Esophagus (tissue), 2 donors: ENCODE measurements around the gene RALGAPB. TPM values are rescaled to one million over a fixed set of nuclear protein-coding genes. Genes with fewer than 3 reads are reported as not detected.

Source experiments
- H3K27ac ChIP-seq, 2 donors: one replicate each; pipeline ENCODE4 v1.5.1; 2013; ENCODE audit warnings: low read depth in 2 of 2, mild to moderate bottlenecking in 2 of 2, inconsistent platforms in 1 of 2, low read length in 1 of 2, moderate library complexity in 1 of 2
- H3K27me3 ChIP-seq, 2 donors: one replicate each; pipeline ENCODE4 v1.6.1; 2013; ENCODE audit warnings: low read length in 2 of 2, control low read depth in 1 of 2, mild to moderate bottlenecking in 1 of 2; ENCODE audit not compliant: insufficient read depth in 2 of 2, control insufficient read depth in 1 of 2
- H3K36me3 ChIP-seq, 2 donors: one replicate each; pipeline ENCODE4 v1.6.1; 2013; ENCODE audit warnings: low read length in 1 of 2; ENCODE audit not compliant: control insufficient read depth in 2 of 2, insufficient read depth in 2 of 2
- H3K4me1 ChIP-seq, 2 donors: one replicate each; pipeline ENCODE4 v1.6.1; 2013; ENCODE audit warnings: low read length in 1 of 2; ENCODE audit not compliant: control insufficient read depth in 2 of 2, insufficient read depth in 2 of 2
- H3K4me3 ChIP-seq, 2 donors: one replicate each; pipeline ENCODE4 v1.5.1; 2013; ENCODE audit warnings: low read length in 2 of 2, mild to moderate bottlenecking in 2 of 2, low read depth in 1 of 2, moderate library complexity in 1 of 2
- H3K9me3 ChIP-seq, 2 donors: one replicate each; pipeline ENCODE4 v1.6.1; 2013; ENCODE audit warnings: mild to moderate bottlenecking in 2 of 2, low read depth in 1 of 2, low read length in 1 of 2, moderate library complexity in 1 of 2; ENCODE audit not compliant: control insufficient read depth in 2 of 2, insufficient read depth in 1 of 2
- WGBS, 2 donors: extraction: QIAGEN DNeasy Blood & Tissue Kit; methylation state at CpG; one replicate each; pipeline ENCODE4 v1.1.7; 2013; 5-methylcytosine and 5-hydroxymethylcytosine counted together
- polyA plus RNA-seq, 2 donors: library from polyadenylated mRNA; stranded (reverse); fragments of 200-250 nt; gene quantifications; one replicate each; pipeline ENCODE4 v1.2.3, GENCODE V29; 2013
- donor health status: healthy with polysubstance abuse.
- donor health status: Bipolar disorder and iron deficiency.

Gene RALGAPB
- polyA plus RNA-seq = 10 to 100 TPM in 1 of 2 donors, 1 to 10 TPM in 1; 9.6 to 10.3 TPM

DNA sequence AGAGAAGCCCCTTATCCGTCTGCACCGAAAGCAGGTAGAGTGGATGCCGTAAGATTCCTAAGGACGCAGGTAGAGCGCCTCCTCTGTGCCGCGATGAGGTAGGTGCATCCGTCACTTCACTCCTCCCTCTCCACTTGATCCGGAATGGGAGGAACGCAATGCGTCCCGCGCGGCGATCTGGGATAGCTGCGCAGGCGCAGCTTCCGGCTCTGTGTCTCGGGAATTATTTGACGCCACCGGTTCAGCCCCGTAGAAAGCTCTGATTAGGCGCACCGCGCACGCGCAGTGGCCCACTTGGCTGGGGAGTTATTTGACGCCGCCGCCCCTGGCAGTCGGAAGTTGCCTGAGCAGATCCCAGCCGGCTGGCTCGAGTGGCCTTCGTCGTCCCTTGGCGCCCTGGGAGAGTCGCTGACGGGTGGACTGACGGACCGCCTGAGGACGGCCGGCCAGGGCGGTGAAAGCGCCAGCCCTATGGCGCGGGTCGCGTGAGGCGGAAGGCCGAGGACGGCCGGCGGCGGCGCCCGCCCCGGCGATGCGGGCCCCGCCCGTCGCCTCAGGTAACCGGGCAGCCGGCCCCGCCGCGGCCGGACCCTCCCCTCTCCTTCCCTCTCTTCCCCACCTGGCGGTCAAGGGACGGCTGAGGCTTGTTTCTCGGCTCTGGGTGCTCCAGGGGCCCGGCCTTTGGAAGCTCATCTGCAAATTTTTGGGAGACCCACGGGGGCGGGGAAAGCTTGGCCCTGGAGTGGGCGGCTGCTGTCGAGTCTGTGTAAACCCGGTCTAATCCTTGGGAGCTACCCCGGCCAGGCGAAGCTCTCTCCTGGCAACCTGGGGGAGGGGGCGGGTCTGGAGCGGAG is at the start of gene RALGAPB:
RALGAPB (plus strand) TSS at position 331 of the 854 bp plus-strand sequence. CDS start 15,590 bp downstream, outside the sequence.
- H3K9me3 ChIP-seq = no peaks in the 10 kb centered on the region
- no peaks in the 10 kb centered on the region for H3K36me3 ChIP-seq
- no peaks in the 10 kb centered on the region for H3K4me1 ChIP-seq
- 1% methylated on average over 58 to 81 of the region's 81 CpGs for WGBS, 2 donors
- H3K27ac ChIP-seq = peak within 1 kb of the TSS; percentile 89 to 94
- peak within 1 kb of the TSS; percentile 76 to 95 for H3K4me3 ChIP-seq
- no peaks in the 10 kb centered on the region for H3K27me3 ChIP-seq

GRCh38 chr20:38423541-38423940 is 49.1 kb upstream of the RALGAPB start:
- peaks cover 60 to 72% of the 10 kb centered on the region in 2 donors for H3K36me3 ChIP-seq
- H3K9me3 ChIP-seq = no peaks in the 10 kb centered on the region
- no peaks in the 10 kb centered on the region for H3K27me3 ChIP-seq
- WGBS, 2 donors = 80 to 85% methylated on average over 4 of the region's 4 CpGs
- no peak overlapping the region for H3K27ac ChIP-seq
- no peaks in the 10 kb centered on the region for H3K4me1 ChIP-seq
- H3K4me3 ChIP-seq = no peak overlapping the region

DNA sequence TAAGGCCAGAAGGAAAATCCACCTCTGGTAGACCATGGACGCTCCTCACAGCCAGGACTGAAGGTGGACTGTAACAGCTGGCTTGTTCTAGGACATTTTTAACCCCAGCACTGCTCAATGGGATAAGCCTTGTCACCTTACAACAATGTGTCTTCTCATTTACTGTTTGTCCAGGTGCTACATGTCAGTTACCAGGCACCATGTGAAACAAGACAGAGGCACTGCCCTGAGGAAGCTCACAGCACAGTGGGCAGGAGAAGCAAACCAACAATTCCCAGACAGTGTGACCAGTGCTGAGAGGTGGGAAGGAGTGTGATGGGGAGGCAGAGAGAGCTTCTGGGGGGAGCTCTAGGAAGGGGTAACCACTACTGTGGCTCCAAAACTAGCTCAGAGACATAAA is 48.2 kb upstream of the RALGAPB start:
- H3K27ac ChIP-seq = no peak overlapping the region
- no peaks in the 10 kb centered on the region for H3K9me3 ChIP-seq
- 80 to 95% methylated on average over 1 of the region's 1 CpG for WGBS, 2 donors
- H3K4me1 ChIP-seq = no peaks in the 10 kb centered on the region
- no peak overlapping the region for H3K4me3 ChIP-seq
- no peaks in the 10 kb centered on the region for H3K27me3 ChIP-seq
- H3K36me3 ChIP-seq = peaks cover 68 to 74% of the 10 kb centered on the region in 2 donors

- Histone ChIP-seq H3K36me3 (peaks cover 56 to 70% of the 10 kb centered on the region in 2 donors), H3K27ac (no peak overlapping the region)
- WGBS, 2 donors = 70 to 79% methylated on average over 15 of the region's 15 CpGs
Observed at GRCh38 chr20:38426006-38426897, 46.4 kb upstream of the RALGAPB start.

GRCh38 chr20:38427655-38428023 is 45.0 kb upstream of the RALGAPB start:
- 75 to 84% methylated on average over 5 of the region's 5 CpGs for WGBS, 2 donors

More at GRCh38 chr20:38426006-38426897, 46.4 kb upstream of the RALGAPB start:
- Histone ChIP-seq H3K27me3 (no peaks in the 10 kb centered on the region), H3K4me3 (no peak overlapping the region), H3K9me3 (no peaks in the 10 kb centered on the region), H3K4me1 (no peaks in the 10 kb centered on the region)

GRCh38 chr20:38428800-38429199 is 43.8 kb upstream of the RALGAPB start:
- Histone ChIP-seq H3K4me1 (peaks cover 2 to 14% of the 10 kb centered on the region in 2 donors), H3K9me3 (peaks cover 0 to 3% of the 10 kb centered on the region in 2 donors), H3K27me3 (no peaks in the 10 kb centered on the region), H3K27ac (no peak overlapping the region), H3K36me3 (peaks cover 52 to 75% of the 10 kb centered on the region in 2 donors), H3K4me3 (no peak overlapping the region)
- WGBS, 2 donors = 84 to 92% methylated on average over 3 of the region's 3 CpGs

More at GRCh38 chr20:38427655-38428023, 45.0 kb upstream of the RALGAPB start:
- H3K27ac ChIP-seq = no peak overlapping the region
- no peak overlapping the region for H3K4me3 ChIP-seq
- peaks cover 0 to 9% of the 10 kb centered on the region in 2 donors for H3K4me1 ChIP-seq
- peaks cover 52 to 71% of the 10 kb centered on the region in 2 donors for H3K36me3 ChIP-seq
- H3K27me3 ChIP-seq = no peaks in the 10 kb centered on the region
- H3K9me3 ChIP-seq = peaks cover 0 to 3% of the 10 kb centered on the region in 2 donors

DNA sequence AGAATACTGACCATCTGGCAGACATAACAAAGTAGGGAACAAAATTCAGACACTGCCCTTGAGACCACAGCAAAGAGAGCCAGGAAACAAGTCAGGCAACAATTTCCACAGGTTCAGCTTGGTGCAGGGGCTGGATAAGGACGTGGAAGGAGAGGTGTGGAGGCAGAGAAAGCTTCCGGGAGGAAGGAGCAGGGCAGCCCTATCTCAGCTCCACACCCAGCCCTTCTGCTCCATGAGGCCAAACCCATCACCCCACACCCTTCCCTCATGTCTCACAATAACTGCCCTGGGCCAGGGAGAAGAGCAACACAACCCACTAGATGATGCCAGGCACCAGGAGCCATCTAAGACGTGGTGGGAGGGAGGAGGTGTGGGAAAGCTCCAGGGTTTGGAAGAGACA is 43.3 kb upstream of the RALGAPB start:
- 65 to 90% methylated on average over 3 of the region's 3 CpGs for WGBS, 2 donors
- H3K4me3 ChIP-seq = no peak overlapping the region
- H3K9me3 ChIP-seq = peaks cover 0 to 3% of the 10 kb centered on the region in 2 donors
- peaks cover 50 to 74% of the 10 kb centered on the region in 2 donors for H3K36me3 ChIP-seq
- H3K4me1 ChIP-seq = peaks cover 3 to 18% of the 10 kb centered on the region in 2 donors
- H3K27me3 ChIP-seq = no peaks in the 10 kb centered on the region
- no peak overlapping the region for H3K27ac ChIP-seq

- H3K36me3 ChIP-seq = peaks cover 39 to 63% of the 10 kb centered on the region in 2 donors
- H3K4me3 ChIP-seq = no peak overlapping the region
- no peaks in the 10 kb centered on the region for H3K27me3 ChIP-seq
- 75 to 84% methylated on average over 8 of the region's 8 CpGs for WGBS, 2 donors
- H3K9me3 ChIP-seq = peaks cover 0 to 3% of the 10 kb centered on the region in 2 donors
- peaks cover 4 to 18% of the 10 kb centered on the region in 2 donors for H3K4me1 ChIP-seq
- H3K27ac ChIP-seq = no peak overlapping the region
Observed at GRCh38 chr20:38430679-38431325, 41.8 kb upstream of the RALGAPB start.

- WGBS, 2 donors = 91 to 96% methylated on average over 6 of the region's 6 CpGs
- no peak overlapping the region for H3K27ac ChIP-seq
- peaks cover 0 to 3% of the 10 kb centered on the region in 2 donors for H3K9me3 ChIP-seq
- H3K27me3 ChIP-seq = no peaks in the 10 kb centered on the region
- H3K36me3 ChIP-seq = peaks cover 32 to 51% of the 10 kb centered on the region in 2 donors
- peaks cover 4 to 18% of the 10 kb centered on the region in 2 donors for H3K4me1 ChIP-seq
- H3K4me3 ChIP-seq = no peak overlapping the region
Observed at GRCh38 chr20:38432292-38432691, 40.4 kb upstream of the RALGAPB start.
